NB4 (cell line): Measurements from ENCODE around the gene PRADC1.
"Not testable (repeated sequence)": the region's sequence is repeated elsewhere in the genome, so short reads cannot be mapped to it uniquely, and the experiment has no call there.

Source experiments
- CTCF ChIP-seq: IDR thresholded peaks from one replicate; pipeline ENCODE4 v1.5.1; 2012; ENCODE audit warnings: low read depth, low read length
- MAX ChIP-seq: IDR thresholded peaks from 2 replicates; pipeline ENCODE4 v1.6.1; 2011; ENCODE audit warnings: low read depth, low read length
- MYC ChIP-seq: IDR thresholded peaks from 2 replicates; pipeline ENCODE4 v1.6.1; 2011; ENCODE audit warnings: low read depth, low read length
- POLR2A ChIP-seq: IDR thresholded peaks from 2 replicates; pipeline ENCODE4 v1.6.1; 2011; ENCODE audit warnings: mild to moderate bottlenecking; ENCODE audit not compliant: insufficient read length; ENCODE audit errors: extremely low read depth

- not testable (repeated sequence) for TF ChIP-seq CTCF, POLR2A, MAX, MYC
These were observed 32.8 kb downstream of the PRADC1 start for GRCh38 chr2:73200281-73200680.
